HepG2 (cell line): ENCODE results near the gene PEAR1. TPM values are rescaled to one million over a fixed set of nuclear protein-coding genes. Genes with fewer than 3 reads are reported as not detected.

Experiments used
- ATAC-seq: fragments of 200-7000 bp; cut with Tn5 transposase; 3 replicates; pipeline ENCODE4 v1.9.1; 2020; ENCODE audit warnings: mild to moderate bottlenecking, moderate library complexity
- BruUV-seq: library from RNA; stranded (reverse); fragments of 400-500 nt; replicated peaks from 2 replicates; lab custom pipeline; 2021; lab: Mats Ljungman, UMichigan
- CTCF ChIA-PET: fragments of 300-600 bp; formaldehyde crosslinking; extraction: SDS; loops from one replicate; lab custom pipeline; 2021; ENCODE audit warnings: low total read pairs, inconsistent platforms, low intra/inter-chr PET ratio; lab: Yijun Ruan, JAX
- POLR2A ChIA-PET: fragments of 350-600 bp; sonication (Branson Sonifier 250); formaldehyde crosslinking; loops from one replicate; lab custom pipeline; 2020; ENCODE audit warnings: antibody characterized with exemption, inconsistent platforms; lab: Yijun Ruan, JAX
- DNase-seq: peaks from one replicate; pipeline ENCODE4 v3.0.0-alpha.2; 2015; ENCODE audit warnings: low spot score
- FAIRE-seq: peaks from 3 replicates; lab custom pipeline; 2011; peaks lifted over from hg19 to GRCh38; lab: Jason Lieb, UNC
- H2AFZ ChIP-seq: one replicate; pipeline ENCODE4 v1.6.1; 2011; ENCODE audit warnings: low read length, inconsistent platforms
- H3K27ac ChIP-seq: fragments of 300-600 bp; 3 replicates; pipeline ENCODE4 v1.8.0; 2011; ENCODE audit warnings: mixed run types, mild to moderate bottlenecking, mixed read lengths, low read length, inconsistent platforms; ENCODE audit not compliant: insufficient read depth; ENCODE audit errors: extremely low read length
- H3K27me3 ChIP-seq, 2 experiments: fragments of 200-600 bp in 1 of 2; 2 replicates in 1 of 2; 3 replicates in 1 of 2; pipeline versions ENCODE4 v1.6.0 to v1.8.0; 2011; ENCODE audit warnings: low read length in 2 of 2, mild to moderate bottlenecking in 2 of 2, moderate library complexity in 2 of 2, inconsistent platforms in 1 of 2; ENCODE audit not compliant: insufficient read depth in 2 of 2, control insufficient read depth in 1 of 2
- H3K36me3 ChIP-seq, 2 experiments: fragments of 200-600 bp in 1 of 2; replicated peaks in 1 of 2; 2 replicates in 1 of 2; 3 replicates in 1 of 2; pipeline versions ENCODE4 v1.5.1 to v1.8.0; 2011; ENCODE audit warnings: low read length in 2 of 2, inconsistent platforms in 1 of 2; ENCODE audit not compliant: insufficient read depth in 2 of 2, control insufficient read depth in 1 of 2
- H3K4me1 ChIP-seq: 2 replicates; pipeline ENCODE4 v1.5.1; 2012; ENCODE audit warnings: low read length, inconsistent platforms; ENCODE audit not compliant: insufficient read depth
- H3K4me2 ChIP-seq: 2 replicates; pipeline ENCODE4 v1.6.0; 2011; ENCODE audit warnings: low read depth, low read length, inconsistent platforms
- H3K4me3 ChIP-seq, 3 experiments: fragments of 200-600 bp in 1 of 3; sonication (generic), shearing (Covaris generic) in 1 of 3; replicated peaks in 1 of 3; 2 replicates each; pipeline ENCODE4 v1.5.1; 2011 to 2016; ENCODE audit warnings: low read length in 3 of 3, inconsistent platforms in 2 of 3, low read depth in 2 of 3, mild to moderate bottlenecking in 2 of 3, control low read depth in 1 of 3, mixed read lengths in 1 of 3; ENCODE audit not compliant: insufficient read depth in 1 of 3
- H3K79me2 ChIP-seq: one replicate; pipeline ENCODE4 v1.6.1; 2011; ENCODE audit warnings: low read length, inconsistent platforms; ENCODE audit not compliant: insufficient read depth
- H3K9ac ChIP-seq: 2 replicates; pipeline ENCODE4 v1.6.0; 2011; ENCODE audit warnings: mild to moderate bottlenecking, low read depth, low read length, inconsistent platforms; ENCODE audit not compliant: insufficient read depth
- H3K9me3 ChIP-seq: 2 replicates; pipeline ENCODE4 v1.5.1; 2012; ENCODE audit warnings: mild to moderate bottlenecking, low read length
- H4K20me1 ChIP-seq: 2 replicates; pipeline ENCODE4 v1.6.0; 2011; ENCODE audit warnings: inconsistent platforms, mild to moderate bottlenecking, low read length, moderate library complexity; ENCODE audit not compliant: insufficient read depth
- CHD4 ChIP-seq: fragments of 200-600 bp; sonication (generic); IDR thresholded peaks from 2 replicates; pipeline ENCODE4 v1.7.0; 2017; ENCODE audit warnings: mild to moderate bottlenecking, low read length, borderline replicate concordance
- HNRNPLL ChIP-seq: fragments of 200-400 bp; formaldehyde crosslinking; IDR thresholded peaks from 2 replicates; pipeline ENCODE4 v1.6.1; 2017; ENCODE audit warnings: mild to moderate bottlenecking, low read depth, low read length; ENCODE audit not compliant: poor library complexity, severe bottlenecking
- KDM1A ChIP-seq: IDR thresholded peaks from 2 replicates; pipeline ENCODE4 v1.6.1; 2016; ENCODE audit warnings: missing compliant biosample characterization
- KLF15 ChIP-seq: sonication (generic); formaldehyde crosslinking; IDR thresholded peaks from 2 replicates; pipeline ENCODE4 v1.8.1; 2023; ENCODE audit warnings: borderline replicate concordance, mild to moderate bottlenecking, inconsistent platforms, missing genetic modification reagents, mixed read lengths
- MBNL3 ChIP-seq: fragments of 250-450 bp; sonication (Bioruptor Pico); conservative IDR thresholded peaks from 2 replicates; pipeline ENCODE4 v1.8.0; 2022; ENCODE audit warnings: mild to moderate bottlenecking, inconsistent platforms
- TAF15 ChIP-seq: fragments of 200-400 bp; formaldehyde crosslinking; IDR thresholded peaks from one replicate; pipeline ENCODE4 v1.6.1; 2018; ENCODE audit warnings: mild to moderate bottlenecking, low read depth, low read length; ENCODE audit not compliant: poor library complexity, severe bottlenecking
- ZNF24 ChIP-seq: fragments of 450-650 bp; IDR thresholded peaks from 2 replicates; pipeline ENCODE4 v1.6.1; 2017; ENCODE audit warnings: antibody characterized with exemption, mild to moderate bottlenecking
- ZNF33A ChIP-seq: sonication (generic); formaldehyde crosslinking; IDR thresholded peaks from 2 replicates; pipeline ENCODE4 v1.5.1; 2020; ENCODE audit warnings: missing genetic modification reagents, mild to moderate bottlenecking, moderate library complexity, borderline replicate concordance
- ZNF629 ChIP-seq: sonication (generic); formaldehyde crosslinking; conservative IDR thresholded peaks from 2 replicates; pipeline ENCODE4 v1.5.0; 2020; ENCODE audit warnings: missing genetic modification reagents
- ZNF878 ChIP-seq: sonication (generic); formaldehyde crosslinking; IDR thresholded peaks from 2 replicates; pipeline ENCODE4 v1.8.1; 2023; ENCODE audit warnings: mild to moderate bottlenecking, missing genetic modification reagents, moderate library complexity
- WGBS: methylation state at CpG from one replicate; pipeline ENCODE4 v1.1.6; 2017; ENCODE audit warnings: low lambda C conversion rate; 5-methylcytosine and 5-hydroxymethylcytosine counted together
- in situ Hi-C: cut with HindIII; loops from 2 replicates; pipeline ENCODE4 v1.10.0; 2017; ENCODE audit warnings: low pct_unique_long_range_greater_than_20kb; ENCODE audit not compliant: extremely low pct_ligation_motif_present
- intact Hi-C: fragments of 100-400 bp; cut with micrococcal nuclease; formaldehyde crosslinking; loops from one replicate; pipeline ENCODE4 v1.10.0; 2022; ENCODE audit not compliant: unreplicated experiment
- polyA plus RNA-seq, 8 experiments: library from polyadenylated mRNA; depleted of rRNA in 3 of 8; stranded (reverse) in 7 of 8; unstranded in 1 of 8; fragments of >200 nt; fragmentation: Illumina TruSeq in 4 of 8; extraction: Trizol in 4 of 8; gene quantifications; 2 replicates each; pipeline versions ENCODE4 v1.2.1 to v1.2.3, GENCODE V29; 2011 to 2016; ENCODE audit warnings: low read depth in 4 of 8, missing spikeins in 1 of 8, mixed read lengths in 1 of 8; ENCODE audit not compliant: insufficient read depth in 1 of 8
- total RNA-seq, 5 experiments: library from RNA; depleted of rRNA; stranded (reverse); fragments of >200 nt; fragmentation: Illumina TruSeq; extraction: Trizol; gene quantifications; 2 replicates each; pipeline ENCODE4 v1.2.3, GENCODE V29; 2016; ENCODE audit warnings: low read depth in 1 of 5
- TF ChIP-seq, protein P1 (sequence below): sonication (generic); formaldehyde crosslinking; IDR thresholded peaks from 2 replicates; pipeline ENCODE4 v1.4.0; 2020; ENCODE audit warnings: missing genetic modification reagents, borderline replicate concordance
- TF ChIP-seq, protein P2 (sequence below): IDR thresholded peaks from 2 replicates; pipeline ENCODE4 v1.6.1; 2016; ENCODE audit warnings: missing biosample characterization, missing genetic modification reagents, low read depth
- TF ChIP-seq, protein P3 (sequence below): sonication (generic); formaldehyde crosslinking; IDR thresholded peaks from 2 replicates; pipeline ENCODE4 v1.4.0; 2020; ENCODE audit warnings: missing genetic modification reagents
- TF ChIP-seq, protein P4 (sequence below): sonication (generic); formaldehyde crosslinking; IDR thresholded peaks from 2 replicates; pipeline ENCODE4 v1.4.0; 2020; ENCODE audit warnings: mild to moderate bottlenecking, missing genetic modification reagents, borderline replicate concordance

The PEAR1 gene
- total and polyA plus RNA-seq, 2 of the 13 experiments (the other 11 are each of a cell fraction or from before 2014, with no cell fraction given): 0.27 to 0.41 TPM

DNA sequence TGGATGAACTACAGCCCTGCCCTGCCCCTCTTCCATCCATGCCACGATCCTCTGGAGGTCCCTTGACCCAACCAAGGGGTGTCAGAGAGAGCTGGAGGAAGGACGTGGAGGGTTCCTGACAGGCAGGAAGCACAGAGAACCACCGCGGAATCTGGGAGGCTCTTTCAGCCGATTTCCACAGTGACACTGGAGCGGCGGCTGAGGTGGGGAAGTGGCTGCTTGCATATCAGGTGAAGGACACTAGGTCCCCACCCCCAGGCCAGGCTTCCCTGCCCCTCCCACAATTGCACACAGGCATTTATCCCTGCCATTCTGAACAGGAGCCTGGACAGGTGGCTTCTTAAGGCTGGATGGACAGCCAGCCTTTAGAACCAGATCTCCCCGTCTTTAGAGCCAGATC is 44.4 kb downstream of the PEAR1 start:
- CTCF ChIA-PET: no interaction called here
- Histone ChIP-seq H3K4me3 (no peak overlapping the region), H3K4me2 (no peak overlapping the region), H2AFZ (no peak overlapping the region), H4K20me1 (no peaks in the 10 kb centered on the region), H3K9ac (no peak overlapping the region), H3K4me1 (no peaks in the 10 kb centered on the region), H3K27ac (no peak overlapping the region), H3K36me3 (peaks cover 9 to 29% of the 10 kb centered on the region in 2 experiments; a peak in 3 of 5 replicates), H3K79me2 (no peaks in the 10 kb centered on the region), H3K9me3 (no peaks in the 10 kb centered on the region), H3K27me3 (no peaks in the 10 kb centered on the region)
- DNase-seq (no peak), FAIRE-seq (no peak), ATAC-seq (no peak)
- 91% methylated on average over 8 of the region's 8 CpGs for WGBS
- intact Hi-C loops: no loop called here
- in situ Hi-C loops: no loop called here
- no TSS peak for BruUV-seq
- POLR2A ChIA-PET: no interaction called here
- TF ChIP-seq, protein P1, sequence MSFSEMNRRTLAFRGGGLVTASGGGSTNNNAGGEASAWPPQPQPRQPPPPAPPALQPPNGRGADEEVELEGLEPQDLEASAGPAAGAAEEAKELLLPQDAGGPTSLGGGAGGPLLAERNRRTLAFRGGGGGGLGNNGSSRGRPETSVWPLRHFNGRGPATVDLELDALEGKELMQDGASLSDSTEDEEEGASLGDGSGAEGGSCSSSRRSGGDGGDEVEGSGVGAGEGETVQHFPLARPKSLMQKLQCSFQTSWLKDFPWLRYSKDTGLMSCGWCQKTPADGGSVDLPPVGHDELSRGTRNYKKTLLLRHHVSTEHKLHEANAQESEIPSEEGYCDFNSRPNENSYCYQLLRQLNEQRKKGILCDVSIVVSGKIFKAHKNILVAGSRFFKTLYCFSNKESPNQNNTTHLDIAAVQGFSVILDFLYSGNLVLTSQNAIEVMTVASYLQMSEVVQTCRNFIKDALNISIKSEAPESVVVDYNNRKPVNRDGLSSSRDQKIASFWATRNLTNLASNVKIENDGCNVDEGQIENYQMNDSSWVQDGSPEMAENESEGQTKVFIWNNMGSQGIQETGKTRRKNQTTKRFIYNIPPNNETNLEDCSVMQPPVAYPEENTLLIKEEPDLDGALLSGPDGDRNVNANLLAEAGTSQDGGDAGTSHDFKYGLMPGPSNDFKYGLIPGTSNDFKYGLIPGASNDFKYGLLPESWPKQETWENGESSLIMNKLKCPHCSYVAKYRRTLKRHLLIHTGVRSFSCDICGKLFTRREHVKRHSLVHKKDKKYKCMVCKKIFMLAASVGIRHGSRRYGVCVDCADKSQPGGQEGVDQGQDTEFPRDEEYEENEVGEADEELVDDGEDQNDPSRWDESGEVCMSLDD (CRISPR knock-in tag): no peak
- TF ChIP-seq, protein P2, sequence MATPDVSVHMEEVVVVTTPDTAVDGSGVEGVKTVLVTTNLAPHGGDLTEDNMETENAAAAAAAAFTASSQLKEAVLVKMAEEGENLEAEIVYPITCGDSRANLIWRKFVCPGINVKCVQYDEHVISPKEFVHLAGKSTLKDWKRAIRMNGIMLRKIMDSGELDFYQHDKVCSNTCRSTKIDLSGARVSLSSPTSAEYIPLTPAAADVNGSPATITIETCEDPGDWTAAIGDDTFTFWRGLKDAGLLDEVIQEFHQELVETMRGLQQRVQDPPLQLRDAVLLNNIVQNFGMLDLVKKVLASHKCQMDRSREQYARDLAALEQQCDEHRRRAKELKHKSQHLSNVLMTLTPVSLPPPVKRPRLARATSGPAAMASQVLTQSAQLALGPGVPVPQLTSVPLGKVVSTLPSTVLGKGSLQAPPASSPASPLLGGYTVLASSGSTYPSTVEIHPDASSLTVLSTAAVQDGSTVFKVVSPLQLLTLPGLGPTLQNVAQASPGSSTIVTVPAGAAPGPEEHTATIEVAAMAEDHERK (CRISPR knock-in tag): no peak
- no peak for TF ChIP-seq KLF15 (CRISPR knock-in tag)
- TF ChIP-seq CHD4: no peak
- TF ChIP-seq ZNF33A (CRISPR knock-in tag): no peak
- TF ChIP-seq ZNF878 (CRISPR knock-in tag): no peak
- TF ChIP-seq TAF15: no peak
- no peak for TF ChIP-seq KDM1A
- no peak for TF ChIP-seq ZNF24
- TF ChIP-seq MBNL3 (CRISPR knock-in tag): no peak
- TF ChIP-seq, protein P3, sequence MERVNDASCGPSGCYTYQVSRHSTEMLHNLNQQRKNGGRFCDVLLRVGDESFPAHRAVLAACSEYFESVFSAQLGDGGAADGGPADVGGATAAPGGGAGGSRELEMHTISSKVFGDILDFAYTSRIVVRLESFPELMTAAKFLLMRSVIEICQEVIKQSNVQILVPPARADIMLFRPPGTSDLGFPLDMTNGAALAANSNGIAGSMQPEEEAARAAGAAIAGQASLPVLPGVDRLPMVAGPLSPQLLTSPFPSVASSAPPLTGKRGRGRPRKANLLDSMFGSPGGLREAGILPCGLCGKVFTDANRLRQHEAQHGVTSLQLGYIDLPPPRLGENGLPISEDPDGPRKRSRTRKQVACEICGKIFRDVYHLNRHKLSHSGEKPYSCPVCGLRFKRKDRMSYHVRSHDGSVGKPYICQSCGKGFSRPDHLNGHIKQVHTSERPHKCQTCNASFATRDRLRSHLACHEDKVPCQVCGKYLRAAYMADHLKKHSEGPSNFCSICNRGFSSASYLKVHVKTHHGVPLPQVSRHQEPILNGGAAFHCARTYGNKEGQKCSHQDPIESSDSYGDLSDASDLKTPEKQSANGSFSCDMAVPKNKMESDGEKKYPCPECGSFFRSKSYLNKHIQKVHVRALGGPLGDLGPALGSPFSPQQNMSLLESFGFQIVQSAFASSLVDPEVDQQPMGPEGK (CRISPR knock-in tag): no peak
- TF ChIP-seq, protein P4, sequence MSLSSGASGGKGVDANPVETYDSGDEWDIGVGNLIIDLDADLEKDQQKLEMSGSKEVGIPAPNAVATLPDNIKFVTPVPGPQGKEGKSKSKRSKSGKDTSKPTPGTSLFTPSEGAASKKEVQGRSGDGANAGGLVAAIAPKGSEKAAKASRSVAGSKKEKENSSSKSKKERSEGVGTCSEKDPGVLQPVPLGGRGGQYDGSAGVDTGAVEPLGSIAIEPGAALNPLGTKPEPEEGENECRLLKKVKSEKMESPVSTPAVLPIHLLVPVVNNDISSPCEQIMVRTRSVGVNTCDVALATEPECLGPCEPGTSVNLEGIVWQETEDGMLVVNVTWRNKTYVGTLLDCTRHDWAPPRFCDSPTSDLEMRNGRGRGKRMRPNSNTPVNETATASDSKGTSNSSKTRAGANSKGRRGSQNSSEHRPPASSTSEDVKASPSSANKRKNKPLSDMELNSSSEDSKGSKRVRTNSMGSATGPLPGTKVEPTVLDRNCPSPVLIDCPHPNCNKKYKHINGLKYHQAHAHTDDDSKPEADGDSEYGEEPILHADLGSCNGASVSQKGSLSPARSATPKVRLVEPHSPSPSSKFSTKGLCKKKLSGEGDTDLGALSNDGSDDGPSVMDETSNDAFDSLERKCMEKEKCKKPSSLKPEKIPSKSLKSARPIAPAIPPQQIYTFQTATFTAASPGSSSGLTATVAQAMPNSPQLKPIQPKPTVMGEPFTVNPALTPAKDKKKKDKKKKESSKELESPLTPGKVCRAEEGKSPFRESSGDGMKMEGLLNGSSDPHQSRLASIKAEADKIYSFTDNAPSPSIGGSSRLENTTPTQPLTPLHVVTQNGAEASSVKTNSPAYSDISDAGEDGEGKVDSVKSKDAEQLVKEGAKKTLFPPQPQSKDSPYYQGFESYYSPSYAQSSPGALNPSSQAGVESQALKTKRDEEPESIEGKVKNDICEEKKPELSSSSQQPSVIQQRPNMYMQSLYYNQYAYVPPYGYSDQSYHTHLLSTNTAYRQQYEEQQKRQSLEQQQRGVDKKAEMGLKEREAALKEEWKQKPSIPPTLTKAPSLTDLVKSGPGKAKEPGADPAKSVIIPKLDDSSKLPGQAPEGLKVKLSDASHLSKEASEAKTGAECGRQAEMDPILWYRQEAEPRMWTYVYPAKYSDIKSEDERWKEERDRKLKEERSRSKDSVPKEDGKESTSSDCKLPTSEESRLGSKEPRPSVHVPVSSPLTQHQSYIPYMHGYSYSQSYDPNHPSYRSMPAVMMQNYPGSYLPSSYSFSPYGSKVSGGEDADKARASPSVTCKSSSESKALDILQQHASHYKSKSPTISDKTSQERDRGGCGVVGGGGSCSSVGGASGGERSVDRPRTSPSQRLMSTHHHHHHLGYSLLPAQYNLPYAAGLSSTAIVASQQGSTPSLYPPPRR: no peak
- no peak for TF ChIP-seq ZNF629 (CRISPR knock-in tag)
- no peak for TF ChIP-seq HNRNPLL
